Ascending aorta (tissue), 2 donors: Measurements from ENCODE around the gene ASB9. TPM values are rescaled to one million over a fixed set of nuclear protein-coding genes. Genes with fewer than 3 reads are reported as not detected.
"Not testable (repeated sequence)": the region's sequence is repeated elsewhere in the genome, so short reads cannot be mapped to it uniquely, and the experiment has no call there.

Experiments used
- DNase-seq, 2 donors: peaks; one replicate each; pipeline ENCODE4 v3.0.0-alpha.2; 2019; ENCODE audit warnings: low spot score in 2 of 2
- H3K27ac ChIP-seq, 2 donors: fragments of 200-600 bp; sonication (generic); one replicate each; pipeline ENCODE4 v1.5.1; 2016 to 2017; ENCODE audit warnings: mild to moderate bottlenecking in 1 of 2
- H3K27me3 ChIP-seq: fragments of 200-600 bp; sonication (generic); one replicate; pipeline ENCODE4 v1.5.1; 2017
- H3K36me3 ChIP-seq, 2 donors: fragments of 200-600 bp; sonication (generic); one replicate each; pipeline ENCODE4 v1.5.1; 2016
- H3K4me1 ChIP-seq, 2 donors: fragments of 200-600 bp; sonication (generic); one replicate each; pipeline ENCODE4 v1.5.1; 2016 to 2017; ENCODE audit warnings: mild to moderate bottlenecking in 1 of 2
- H3K4me3 ChIP-seq, 2 donors: fragments of 200-600 bp; sonication (generic); one replicate each; pipeline ENCODE4 v1.5.1; 2016 to 2017; ENCODE audit warnings: mild to moderate bottlenecking in 1 of 2
- H3K9me3 ChIP-seq, 2 donors: fragments of 200-600 bp; sonication (generic); one replicate each; pipeline ENCODE4 v1.5.1; 2016
- CTCF ChIP-seq, 3 experiments: fragments of 200-600 bp in 2 of 3; fragments of 450-650 bp in 1 of 3; sonication (generic) in 2 of 3; IDR thresholded peaks; one replicate each; pipeline ENCODE4 v1.5.1; 2016 to 2019; ENCODE audit warnings: antibody characterized with exemption in 3 of 3, mild to moderate bottlenecking in 1 of 3, moderate library complexity in 1 of 3
- intact Hi-C: fragments of 100-400 bp; cut with DNase I; formaldehyde crosslinking; loops from one replicate; pipeline ENCODE4 v1.15.1; 2023
- total RNA-seq: library from RNA; depleted of rRNA; stranded (reverse); fragments of >200 nt; gene quantifications from one replicate; pipeline ENCODE4 v1.1.0, GENCODE V29; 2016

ASB9 gene
- total RNA-seq, 1 donor from 2014 or later, result 3.6 TPM

DNA sequence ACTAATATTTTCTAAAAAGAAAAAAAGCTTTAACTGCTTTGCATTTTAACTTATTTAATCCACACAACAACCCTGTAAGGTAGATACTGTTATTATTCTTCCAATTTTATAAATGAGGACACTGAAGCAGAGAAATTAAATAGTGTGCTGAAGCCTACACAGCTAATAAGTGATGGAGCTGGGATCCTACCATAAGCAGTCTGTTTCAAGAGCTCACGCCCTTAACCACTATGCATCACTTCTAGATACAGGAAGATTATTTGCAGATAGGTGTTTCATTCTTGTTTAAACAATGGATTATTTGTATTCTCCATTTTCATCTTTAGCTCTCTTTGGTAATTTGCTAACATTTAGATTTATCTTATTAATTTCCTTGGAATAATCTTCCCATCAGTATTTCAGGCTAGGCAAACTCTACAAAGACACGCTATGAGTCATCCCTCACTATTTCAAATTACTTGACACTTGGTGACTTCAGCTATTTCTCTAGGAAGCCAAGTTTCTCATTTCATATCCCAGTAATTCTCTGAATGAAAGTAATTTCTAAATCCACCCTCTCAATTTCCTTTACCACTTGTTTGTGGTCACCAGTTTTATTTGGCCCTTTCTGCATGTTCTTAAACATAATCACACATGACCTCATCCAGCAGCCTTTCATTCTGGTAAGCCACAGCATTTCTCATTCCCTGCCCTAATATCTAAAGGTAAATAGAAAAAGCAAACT, 67.3 kb downstream of the ASB9 start:
- no peaks in the 10 kb centered on the region for H3K27me3 ChIP-seq
- no peaks in the 10 kb centered on the region for H3K9me3 ChIP-seq
- no peak for DNase-seq
- H3K4me1 ChIP-seq, result no peaks in the 10 kb centered on the region
- H3K36me3 ChIP-seq, result no peaks in the 10 kb centered on the region
- H3K4me3 ChIP-seq, result no peak overlapping the region
- no peak overlapping the region for H3K27ac ChIP-seq
- TF ChIP-seq CTCF (IDR thresholded peaks at IDR 0.05), result no peak
- intact Hi-C loops, result no loop called here

DNA sequence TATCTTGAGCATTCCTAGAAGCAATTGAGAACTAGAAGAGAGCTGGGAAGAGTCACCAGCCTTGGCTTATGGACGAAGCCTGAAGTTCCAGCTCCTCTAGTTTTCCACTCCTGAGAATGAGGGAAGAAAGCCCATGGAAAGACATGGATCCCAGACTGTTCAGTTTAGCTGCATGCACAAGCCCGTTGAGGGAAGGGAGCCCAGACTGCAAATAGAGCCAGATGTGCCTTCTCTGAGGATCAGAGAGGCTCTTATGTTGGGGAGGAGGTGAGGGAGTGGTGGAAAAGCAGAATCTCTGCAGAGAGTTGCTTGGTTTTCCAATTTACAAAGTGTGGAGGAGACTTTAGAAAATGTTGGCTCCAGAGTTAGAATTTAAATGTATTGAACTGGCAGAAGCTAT, 69.0 kb downstream of the ASB9 start:
- Histone ChIP-seq H3K27me3 (no peaks in the 10 kb centered on the region), H3K9me3 (no peaks in the 10 kb centered on the region), H3K4me1 (no peaks in the 10 kb centered on the region), H3K4me3 (no peak overlapping the region), H3K36me3 (no peaks in the 10 kb centered on the region), H3K27ac (no peak overlapping the region)
- intact Hi-C loops, result no loop called here
- no peak for DNase-seq
- no peak for TF ChIP-seq CTCF (IDR thresholded peaks at IDR 0.05)

DNA sequence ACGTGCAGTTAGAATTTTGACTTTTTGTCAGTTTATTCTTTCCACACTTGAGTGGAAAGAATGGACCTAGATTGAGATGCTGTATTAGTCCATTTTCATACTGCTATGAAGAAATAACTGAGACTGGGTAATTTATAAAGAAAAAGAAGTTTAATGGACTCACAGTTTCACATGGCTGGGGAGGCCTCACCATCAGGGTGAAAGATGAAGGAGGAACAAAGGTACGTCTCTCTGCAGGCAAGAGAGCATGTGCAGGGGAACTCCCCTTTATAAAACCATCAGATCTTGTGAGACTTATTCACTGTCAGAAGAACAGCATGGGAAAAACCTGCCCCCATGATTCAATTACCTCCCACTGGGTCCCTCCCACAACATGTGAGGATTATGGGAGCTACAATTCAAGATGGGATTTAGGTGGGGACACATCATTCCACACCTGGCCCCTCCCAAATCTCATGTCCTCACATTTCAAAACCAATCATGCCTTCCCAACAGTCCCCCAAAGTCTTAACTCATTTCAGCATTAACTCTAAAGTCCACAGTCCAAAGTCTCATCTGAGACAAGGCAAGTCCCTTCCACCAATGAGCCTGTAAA, 71.2 kb downstream of the ASB9 start:
- H3K9me3 ChIP-seq, DNase-seq, H3K4me3 ChIP-seq, intact Hi-C loops, H3K27ac ChIP-seq, H3K27me3 ChIP-seq, H3K36me3 ChIP-seq, H3K4me1 ChIP-seq: not testable (repeated sequence)

GRCh38 chrX:15194146-15194545, 75.7 kb downstream of the ASB9 start:
- H3K4me1 ChIP-seq, result no peaks in the 10 kb centered on the region
- H3K27me3 ChIP-seq, result no peaks in the 10 kb centered on the region
- DNase-seq, result no peak
- no peak overlapping the region for H3K27ac ChIP-seq
- H3K9me3 ChIP-seq, result no peaks in the 10 kb centered on the region
- no peak for TF ChIP-seq CTCF (IDR thresholded peaks at IDR 0.05)
- no peak overlapping the region for H3K4me3 ChIP-seq
- intact Hi-C loops, result no loop called here
- H3K36me3 ChIP-seq, result no peaks in the 10 kb centered on the region

Other genes with a start within 250 kb of the ASB9 start
- not detected for gene ASB11, start 45.6 kb upstream of the ASB9 start, total RNA-seq
- gene PIGA, start 65.4 kb upstream of the ASB9 start, total RNA-seq, result 54.6 TPM
- gene VEGFD, start 114.3 kb upstream of the ASB9 start, total RNA-seq, result 0.85 TPM
- gene PIR, start 223.2 kb upstream of the ASB9 start, total RNA-seq, result 14.6 TPM
- gene BMX, start 230.7 kb upstream of the ASB9 start, total RNA-seq, result 1.3 TPM